ENCODE data around the gene ARVCF.

DNA sequence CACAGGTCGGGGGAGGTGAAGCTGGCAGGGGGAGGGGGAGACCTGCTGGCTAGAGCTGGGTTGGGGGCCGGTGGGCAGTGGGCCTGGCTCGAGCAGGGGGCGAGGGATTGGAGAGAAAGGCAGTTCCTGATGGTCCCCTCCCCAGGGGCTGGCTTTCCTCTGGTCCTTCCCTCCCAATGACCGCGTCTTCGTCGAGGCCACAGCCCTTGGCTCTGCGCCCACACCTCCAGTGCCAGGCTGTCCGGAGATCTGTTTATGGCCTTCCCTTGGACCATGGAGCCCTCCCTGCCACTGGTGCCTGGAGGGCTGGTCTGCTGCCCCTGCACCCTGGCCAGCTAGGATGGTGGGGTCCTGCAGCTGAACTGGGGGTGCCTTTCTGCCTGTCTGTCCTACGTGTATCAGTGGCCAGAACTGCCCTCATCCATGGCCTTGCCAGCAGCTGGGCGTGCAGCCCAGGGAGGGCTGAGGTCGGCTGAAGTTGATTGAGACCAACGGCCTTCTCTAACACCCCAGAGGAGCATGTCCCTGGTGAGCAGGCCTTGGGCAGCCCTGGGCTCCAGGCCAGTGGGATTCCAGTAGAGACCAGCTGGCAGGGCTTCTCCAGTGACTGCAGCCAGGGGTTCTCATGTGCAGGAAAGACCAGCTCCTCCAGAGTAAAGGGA, 16.6 kb upstream of the ARVCF start:
- TF ChIP-seq, protein P1, sequence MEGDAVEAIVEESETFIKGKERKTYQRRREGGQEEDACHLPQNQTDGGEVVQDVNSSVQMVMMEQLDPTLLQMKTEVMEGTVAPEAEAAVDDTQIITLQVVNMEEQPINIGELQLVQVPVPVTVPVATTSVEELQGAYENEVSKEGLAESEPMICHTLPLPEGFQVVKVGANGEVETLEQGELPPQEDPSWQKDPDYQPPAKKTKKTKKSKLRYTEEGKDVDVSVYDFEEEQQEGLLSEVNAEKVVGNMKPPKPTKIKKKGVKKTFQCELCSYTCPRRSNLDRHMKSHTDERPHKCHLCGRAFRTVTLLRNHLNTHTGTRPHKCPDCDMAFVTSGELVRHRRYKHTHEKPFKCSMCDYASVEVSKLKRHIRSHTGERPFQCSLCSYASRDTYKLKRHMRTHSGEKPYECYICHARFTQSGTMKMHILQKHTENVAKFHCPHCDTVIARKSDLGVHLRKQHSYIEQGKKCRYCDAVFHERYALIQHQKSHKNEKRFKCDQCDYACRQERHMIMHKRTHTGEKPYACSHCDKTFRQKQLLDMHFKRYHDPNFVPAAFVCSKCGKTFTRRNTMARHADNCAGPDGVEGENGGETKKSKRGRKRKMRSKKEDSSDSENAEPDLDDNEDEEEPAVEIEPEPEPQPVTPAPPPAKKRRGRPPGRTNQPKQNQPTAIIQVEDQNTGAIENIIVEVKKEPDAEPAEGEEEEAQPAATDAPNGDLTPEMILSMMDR (IDR thresholded peaks at IDR 0.05; ENCODE audit: low read depth, low read length, poor library complexity, severe bottlenecking) = no peak
- no peak for TF ChIP-seq EZH2phosphoT487 (IDR thresholded peaks at IDR 0.05; ENCODE audit: borderline replicate concordance, low read length)
